H1 (cell line): Measurements from ENCODE around the gene CCDC197. TPM values are rescaled to one million over a fixed set of nuclear protein-coding genes. Genes with fewer than 3 reads are reported as not detected.

Source experiments
- ATF2 ChIP-seq: IDR thresholded peaks from 2 replicates; pipeline ENCODE4 v1.6.1; 2012; ENCODE audit warnings: low read length, inconsistent platforms
- GABPA ChIP-seq: IDR thresholded peaks from 2 replicates; pipeline ENCODE4 v1.6.1; 2011; ENCODE audit warnings: mild to moderate bottlenecking, low read length, moderate library complexity, borderline replicate concordance; ENCODE audit not compliant: insufficient read depth
- POLR2AphosphoS5 ChIP-seq: IDR thresholded peaks from 2 replicates; pipeline ENCODE4 v1.6.1; 2011; ENCODE audit warnings: low read depth, low read length
- TAF7 ChIP-seq: optimal IDR thresholded peaks from 2 replicates; pipeline ENCODE3; 2011; ENCODE audit warnings: low read depth, mild to moderate bottlenecking, inconsistent platforms, low read length, moderate library complexity, borderline replicate concordance
- polyA plus RNA-seq, 7 experiments: library from polyadenylated mRNA; depleted of rRNA in 3 of 7; stranded (reverse) in 5 of 7; unstranded in 2 of 7; fragments of >200 nt in 5 of 7; fragments of 200-250 nt in 2 of 7; gene quantifications; 1 replicate in 5 of 7; 2 replicates in 1 of 7; 4 replicates in 1 of 7; pipeline versions ENCODE4 v1.2.1 to v1.2.3, GENCODE V29; 2011 to 2013; ENCODE audit warnings: missing spikeins in 2 of 7, mixed read lengths in 2 of 7
- total RNA-seq: library from RNA; stranded (reverse); fragmentation: NEBNext Ultra II Directional; extraction: Animal tissue kit (Norgen Biotek cat#: 25700); gene quantifications from 2 replicates; pipeline ENCODE4 v1.2.1, GENCODE V29; 2021

Gene CCDC197
- total and polyA plus RNA-seq, 2 of the 8 experiments (the other 6 are each of a cell fraction or from before 2014, with no cell fraction given), result not detected

- no peak for TF ChIP-seq TAF7
- no peak for TF ChIP-seq POLR2AphosphoS5
- TF ChIP-seq GABPA, result no peak
- TF ChIP-seq ATF2, result no peak
Measured at GRCh38 chr14:93971635-93972027, 25.5 kb upstream of the CCDC197 start (continued).
